Peyer's patch (tissue), 4 donors: Measurements from ENCODE around the gene DNAH8. TPM values are rescaled to one million over a fixed set of nuclear protein-coding genes. Genes with fewer than 3 reads are reported as not detected.

Source experiments
- DNase-seq, 3 donors: peaks; one replicate each; pipeline ENCODE4 v3.0.0-alpha.2; 2017 to 2019
- H3K27ac ChIP-seq, 4 donors: fragments of 200-600 bp; sonication (generic); one replicate each; pipeline ENCODE4 v1.5.1; 2016 to 2019
- H3K27me3 ChIP-seq, 2 donors: fragments of 200-600 bp; sonication (generic); one replicate each; pipeline ENCODE4 v1.5.1; 2019
- H3K36me3 ChIP-seq, 3 donors: fragments of 200-600 bp; sonication (generic); one replicate each; pipeline ENCODE4 v1.5.1; 2016 to 2019
- H3K4me1 ChIP-seq, 4 donors: fragments of 200-600 bp; sonication (generic); one replicate each; pipeline ENCODE4 v1.5.1; 2016 to 2019
- H3K4me3 ChIP-seq, 4 donors: fragments of 200-600 bp; sonication (generic); 1 replicate in 3 of 4; 2 replicates in 1 of 4; pipeline ENCODE4 v1.5.1; 2016 to 2019; ENCODE audit warnings: mild to moderate bottlenecking in 1 of 4
- H3K9me3 ChIP-seq, 4 donors: fragments of 200-600 bp; sonication (generic); one replicate each; pipeline ENCODE4 v1.5.1; 2016 to 2019; ENCODE audit warnings: mild to moderate bottlenecking in 1 of 4
- CTCF ChIP-seq, 6 experiments: fragments of 450-650 bp in 4 of 6; fragments of 200-600 bp in 2 of 6; sonication (generic) in 1 of 6; IDR thresholded peaks; one replicate each; pipeline ENCODE4 v1.5.1; 2017 to 2019; ENCODE audit warnings: antibody characterized with exemption in 6 of 6, mild to moderate bottlenecking in 3 of 6, moderate library complexity in 1 of 6
- POLR2A ChIP-seq, 2 donors: fragments of 450-650 bp; IDR thresholded peaks; one replicate each; pipeline ENCODE4 v1.5.1; 2017; ENCODE audit warnings: antibody characterized with exemption in 2 of 2, mild to moderate bottlenecking in 2 of 2, moderate library complexity in 2 of 2
- total RNA-seq, 4 donors: library from RNA; depleted of rRNA; stranded (reverse); fragments of >200 nt; gene quantifications; one replicate each; pipeline ENCODE4 v1.1.0, GENCODE V29; 2016

Gene DNAH8
- total RNA-seq, 4 donors from 2014 or later = 0.83 TPM; not detected in 3

GRCh38 chr6:38815250-38815649 lies 100.1 kb downstream of the DNAH8 start:
- no peak overlapping the region for H3K4me3 ChIP-seq
- DNase-seq = no peak
- H3K27ac ChIP-seq = no peak overlapping the region
- H3K27me3 ChIP-seq = peaks cover 0 to 4% of the 10 kb centered on the region in 2 donors
- no peaks in the 10 kb centered on the region for H3K4me1 ChIP-seq
- no peaks in the 10 kb centered on the region for H3K36me3 ChIP-seq
- no peak for TF ChIP-seq CTCF (IDR thresholded peaks at IDR 0.05)
- no peak for TF ChIP-seq POLR2A (IDR thresholded peaks at IDR 0.05)
- H3K9me3 ChIP-seq = no peaks in the 10 kb centered on the region

- no peak for DNase-seq
- no peak for TF ChIP-seq CTCF (IDR thresholded peaks at IDR 0.05)
- TF ChIP-seq POLR2A (IDR thresholded peaks at IDR 0.05) = no peak
- Histone ChIP-seq H3K27ac (no peak overlapping the region), H3K9me3 (no peaks in the 10 kb centered on the region), H3K4me3 (no peak overlapping the region), H3K27me3 (peaks cover 0 to 4% of the 10 kb centered on the region in 2 donors), H3K4me1 (no peaks in the 10 kb centered on the region), H3K36me3 (no peaks in the 10 kb centered on the region)
Measured at GRCh38 chr6:38818691-38819090, 103.6 kb downstream of the DNAH8 start.

- peaks cover 0 to 4% of the 10 kb centered on the region in 2 donors for H3K27me3 ChIP-seq
- no peaks in the 10 kb centered on the region for H3K36me3 ChIP-seq
- no peak overlapping the region for H3K27ac ChIP-seq
- TF ChIP-seq CTCF (IDR thresholded peaks at IDR 0.05) (no peak), POLR2A (IDR thresholded peaks at IDR 0.05) (no peak)
- no peaks in the 10 kb centered on the region for H3K4me1 ChIP-seq
- DNase-seq = no peak
- H3K4me3 ChIP-seq = no peak overlapping the region
- H3K9me3 ChIP-seq = no peaks in the 10 kb centered on the region
Measured at GRCh38 chr6:38822963-38823362, 107.9 kb downstream of the DNAH8 start.

GRCh38 chr6:38824243-38824894 lies 109.3 kb downstream of the DNAH8 start:
- Histone ChIP-seq H3K27me3 (peaks cover 0 to 4% of the 10 kb centered on the region in 2 donors), H3K36me3 (no peaks in the 10 kb centered on the region), H3K4me3 (no peak overlapping the region), H3K27ac (no peak overlapping the region), H3K9me3 (no peaks in the 10 kb centered on the region), H3K4me1 (no peaks in the 10 kb centered on the region)
- DNase-seq = no peak
- TF ChIP-seq CTCF (IDR thresholded peaks at IDR 0.05) (no peak), POLR2A (IDR thresholded peaks at IDR 0.05) (no peak)

GRCh38 chr6:38827024-38827423 lies 111.9 kb downstream of the DNAH8 start:
- no peak for TF ChIP-seq POLR2A (IDR thresholded peaks at IDR 0.05)
- TF ChIP-seq CTCF (IDR thresholded peaks at IDR 0.05) = no peak
- no peaks in the 10 kb centered on the region for H3K4me1 ChIP-seq
- no peak overlapping the region for H3K27ac ChIP-seq
- no peaks in the 10 kb centered on the region for H3K36me3 ChIP-seq
- H3K9me3 ChIP-seq = no peaks in the 10 kb centered on the region
- DNase-seq = no peak
- H3K27me3 ChIP-seq = no peaks in the 10 kb centered on the region
- H3K4me3 ChIP-seq = no peak overlapping the region

GRCh38 chr6:38831865-38832264 lies 116.8 kb downstream of the DNAH8 start:
- Histone ChIP-seq H3K9me3 (no peaks in the 10 kb centered on the region), H3K36me3 (no peaks in the 10 kb centered on the region), H3K27ac (no peak overlapping the region), H3K4me3 (no peak overlapping the region), H3K27me3 (no peaks in the 10 kb centered on the region), H3K4me1 (no peaks in the 10 kb centered on the region)
- TF ChIP-seq CTCF (IDR thresholded peaks at IDR 0.05) (no peak), POLR2A (IDR thresholded peaks at IDR 0.05) (no peak)
- no peak for DNase-seq
